HG02678 (cell line): Measurements from ENCODE around the gene OBP2B.
A peak's percentile ranks its signal among the peaks of the same experiment; 100 is the strongest.
"Not testable (repeated sequence)": the region's sequence is repeated elsewhere in the genome, so short reads cannot be mapped to it uniquely, and the experiment has no call there.

ENCODE experiments used
- ATAC-seq: cut with Tn5 transposase; IDR thresholded peaks from one replicate; pipeline ENCODE4 v1.9.1; 2021; ENCODE audit warnings: mild to moderate bottlenecking, moderate library complexity; ENCODE audit not compliant: unreplicated experiment

Gene OBP2B

DNA sequence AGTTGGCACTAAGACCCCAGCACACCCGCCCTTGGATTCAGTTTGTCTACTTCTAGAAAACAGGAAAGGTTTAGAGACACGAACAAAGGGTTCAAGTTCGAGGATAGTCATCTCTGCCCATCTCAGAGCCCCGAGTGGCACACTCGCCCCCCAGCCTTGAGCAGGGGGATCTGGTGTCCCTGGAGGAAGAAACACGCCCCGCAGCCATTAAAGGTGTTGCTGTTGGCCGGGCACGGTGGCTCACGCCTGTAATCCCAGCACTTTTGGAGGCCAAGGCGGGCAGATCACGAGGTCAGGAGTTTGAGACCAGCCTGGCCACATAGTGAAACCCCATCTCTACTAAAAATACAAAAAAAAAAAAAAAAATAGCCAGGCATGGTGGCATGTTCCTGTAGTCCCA lies 39.4 kb downstream of the OBP2B start:
- not testable (repeated sequence) for ATAC-seq

GRCh38 chr9:133169102-133169501 lies 39.9 kb downstream of the OBP2B start:
- no peak for ATAC-seq

DNA sequence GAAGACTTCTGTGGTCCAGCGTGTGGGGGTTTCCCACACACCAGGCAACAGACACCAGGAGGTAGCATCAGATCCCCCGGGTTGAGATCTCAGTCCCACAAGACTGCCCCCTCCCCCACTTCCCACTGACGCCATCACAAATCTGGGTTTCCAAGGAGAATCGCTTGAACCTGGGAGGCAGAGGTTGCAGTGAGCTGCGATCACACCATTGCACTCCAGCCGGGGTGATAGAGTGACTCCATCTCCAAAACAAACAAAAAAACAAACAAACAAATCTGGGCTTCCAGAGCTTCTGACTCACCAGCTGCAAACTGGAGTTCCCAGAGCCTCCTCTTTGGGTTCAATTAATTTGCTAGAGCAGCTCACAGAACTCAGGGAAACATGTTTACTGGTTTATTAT lies 40.6 kb downstream of the OBP2B start:
- no peak for ATAC-seq

DNA sequence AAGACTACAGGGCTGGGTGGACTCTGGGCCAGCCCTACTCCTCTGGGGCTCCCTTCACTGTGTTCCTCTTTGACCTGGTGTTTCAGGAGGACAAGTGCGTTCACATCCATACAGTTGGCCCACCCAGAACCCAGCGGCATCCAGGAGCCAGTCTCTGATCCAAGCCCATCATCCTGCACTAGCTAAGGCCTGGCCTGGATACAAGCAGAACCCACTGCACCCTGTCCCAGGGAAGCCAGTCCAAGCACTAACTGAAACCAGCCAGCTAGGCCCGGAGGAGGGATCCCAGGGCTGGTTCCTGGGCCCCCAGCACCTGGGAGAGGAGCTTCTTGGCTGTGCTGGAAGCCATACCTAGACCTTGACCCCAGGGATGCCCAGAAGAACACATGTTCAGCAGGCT lies 41.3 kb downstream of the OBP2B start:
- ATAC-seq, result no peak

- no peak for ATAC-seq
Observed at GRCh38 chr9:133167096-133167730, 41.8 kb downstream of the OBP2B start.

DNA sequence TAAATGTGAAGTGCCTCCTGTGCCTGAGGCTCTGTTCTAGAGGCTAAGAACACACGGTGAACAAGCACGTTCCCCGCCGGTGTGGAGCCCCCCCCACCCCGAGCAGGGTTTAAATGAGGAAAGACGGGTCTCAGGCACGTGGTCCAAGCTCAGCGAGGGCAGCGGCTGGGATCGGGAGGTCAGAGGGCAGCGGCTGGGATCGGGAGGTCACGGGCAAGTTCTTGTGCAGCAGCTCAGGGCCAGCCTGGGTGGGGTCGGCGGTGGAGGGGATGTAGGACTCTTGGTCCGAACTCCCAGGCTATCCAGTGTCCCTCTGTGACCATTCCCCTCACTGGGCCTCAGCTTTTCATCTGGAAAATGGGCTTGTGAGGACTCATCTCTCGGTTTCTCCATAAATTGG lies 42.7 kb downstream of the OBP2B start:
- ATAC-seq, result no peak

- ATAC-seq, result no peak
Observed at GRCh38 chr9:133165452-133165730, 43.7 kb downstream of the OBP2B start.

DNA sequence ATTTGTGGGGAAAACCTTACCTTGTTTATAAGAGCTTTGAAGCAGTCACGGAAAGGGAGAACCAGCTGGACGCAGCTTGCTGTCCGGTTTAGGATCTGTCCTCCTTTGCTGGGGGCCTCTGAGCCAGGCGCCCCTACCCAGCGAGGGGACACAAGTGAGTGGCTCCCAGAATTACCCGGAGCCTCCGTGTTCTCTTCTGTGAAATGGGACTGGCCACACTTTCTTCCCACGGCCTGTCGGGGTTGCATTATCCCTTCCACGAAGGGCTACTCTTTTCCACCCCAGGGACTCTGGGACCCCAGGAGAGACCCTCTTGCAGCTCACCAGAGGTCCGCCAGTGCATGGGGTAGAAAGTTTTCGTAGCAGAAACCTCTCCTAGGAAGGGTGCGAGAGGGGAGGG lies 44.9 kb downstream of the OBP2B start:
- no peak for ATAC-seq

GRCh38 chr9:133163504-133164172 lies 45.4 kb downstream of the OBP2B start, which contains the start of gene GBGT1:
Gene GBGT1 (minus strand): TSS chr9:133163914. CDS start chr9:133162412, 1,502 bp downstream.
- peak; percentile 52 for ATAC-seq

- no peak for ATAC-seq
Observed at GRCh38 chr9:133162861-133163503, 46.1 kb downstream of the OBP2B start.

DNA sequence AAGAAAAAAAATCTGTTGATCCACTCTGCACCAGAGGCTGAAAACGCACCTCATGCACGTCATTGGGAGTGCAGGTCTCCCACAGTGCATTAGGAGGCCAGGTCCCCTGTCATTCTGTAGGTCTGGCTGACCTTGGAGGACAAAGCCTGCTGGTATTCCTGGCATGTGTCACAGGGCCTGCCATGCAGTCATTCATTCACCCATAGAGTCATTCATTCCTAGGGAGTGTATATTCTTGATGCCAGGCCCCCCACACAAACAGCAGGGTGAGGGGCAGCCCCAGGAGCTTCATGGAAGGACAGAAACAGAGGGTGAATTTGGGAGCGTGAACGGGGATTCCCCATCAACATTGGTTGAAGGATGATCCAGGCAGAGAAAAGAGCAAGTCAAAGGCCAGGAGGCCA lies 47.5 kb downstream of the OBP2B start:
- no peak for ATAC-seq

GRCh38 chr9:133160742-133161546 lies 48.1 kb downstream of the OBP2B start:
- no peak for ATAC-seq

- ATAC-seq, result no peak
Observed at GRCh38 chr9:133158695-133159094, 50.4 kb downstream of the OBP2B start.
